Measurements from ENCODE around the gene IGFLR1. TPM values are rescaled to one million over a fixed set of nuclear protein-coding genes. Genes with fewer than 3 reads are reported as not detected.

IGFLR1 gene
- polyA plus RNA-seq, 3 donors, result 3.3 to 5.6 (median 5.1) TPM

GRCh38 chr19:35717665-35718344 lies 24.4 kb downstream of the IGFLR1 start, which contains the start of gene KMT2B:
KMT2B (plus strand) TSS chr19:35718003; CDS start chr19:35718019, 16 bp downstream.
- DNase-seq (ENCODE audit: extremely low read depth in 1 of 11, low read depth in 9 of 11, low spot score in 4 of 11), result peak in 4 of 11 donors; percentile 83 to 93 (median 90)

GRCh38 chr19:35716801-35717664 lies 25.2 kb downstream of the IGFLR1 start:
- peak in 10 of 11 donors; percentile 72 to 95 (median 90) for DNase-seq (ENCODE audit: extremely low read depth in 1 of 11, low read depth in 9 of 11, low spot score in 4 of 11)

GRCh38 chr19:35715981-35716800 lies 26.1 kb downstream of the IGFLR1 start:
- peak in 2 of 11 donors; percentile 32 to 58 for DNase-seq (ENCODE audit: extremely low read depth in 1 of 11, low read depth in 9 of 11, low spot score in 4 of 11)

GRCh38 chr19:35715355-35715809 lies 26.9 kb downstream of the IGFLR1 start:
- DNase-seq (ENCODE audit: extremely low read depth in 1 of 11, low read depth in 9 of 11, low spot score in 4 of 11), result no peak

GRCh38 chr19:35714601-35715354 lies 27.5 kb downstream of the IGFLR1 start:
- DNase-seq (ENCODE audit: extremely low read depth in 1 of 11, low read depth in 9 of 11, low spot score in 4 of 11), result no peak

GRCh38 chr19:35713904-35714495 lies 28.3 kb downstream of the IGFLR1 start:
- DNase-seq (ENCODE audit: extremely low read depth in 1 of 11, low read depth in 9 of 11, low spot score in 4 of 11), result no peak

GRCh38 chr19:35713506-35713850 lies 28.8 kb downstream of the IGFLR1 start:
- no peak for DNase-seq (ENCODE audit: extremely low read depth in 1 of 11, low read depth in 9 of 11, low spot score in 4 of 11)

GRCh38 chr19:35712567-35713505 lies 29.4 kb downstream of the IGFLR1 start:
- DNase-seq (ENCODE audit: extremely low read depth in 1 of 11, low read depth in 9 of 11, low spot score in 4 of 11), result no peak

- no peak for DNase-seq (ENCODE audit: extremely low read depth in 1 of 11, low read depth in 9 of 11, low spot score in 4 of 11)
These were observed 31.2 kb downstream of the IGFLR1 start for GRCh38 chr19:35710784-35711723.

GRCh38 chr19:35708391-35708790 lies 33.9 kb downstream of the IGFLR1 start:
- DNase-seq (ENCODE audit: extremely low read depth in 1 of 11, low read depth in 9 of 11, low spot score in 4 of 11), result no peak

GRCh38 chr19:35704218-35704617 lies 38.0 kb downstream of the IGFLR1 start, which contains the start of gene ZBTB32:
ZBTB32 (plus strand) TSS chr19:35704558; CDS start chr19:35714627, 10,069 bp downstream.
- peak in 3 of 11 donors; percentile 30 to 41 (median 36) for DNase-seq (ENCODE audit: extremely low read depth in 1 of 11, low read depth in 9 of 11, low spot score in 4 of 11)

GRCh38 chr19:35703343-35703742 lies 38.9 kb downstream of the IGFLR1 start:
- DNase-seq (ENCODE audit: extremely low read depth in 1 of 11, low read depth in 9 of 11, low spot score in 4 of 11), result no peak

- peak; percentile 84 to 96 (median 93) for DNase-seq (ENCODE audit: extremely low read depth in 1 of 11, low read depth in 9 of 11, low spot score in 4 of 11)
These were observed 39.8 kb downstream of the IGFLR1 start for GRCh38 chr19:35702223-35703012.

GRCh38 chr19:35696835-35697234 lies 45.4 kb downstream of the IGFLR1 start:
- no peak for DNase-seq (ENCODE audit: extremely low read depth in 1 of 11, low read depth in 9 of 11, low spot score in 4 of 11)

GRCh38 chr19:35695895-35696422 lies 46.3 kb downstream of the IGFLR1 start:
- no peak for DNase-seq (ENCODE audit: extremely low read depth in 1 of 11, low read depth in 9 of 11, low spot score in 4 of 11)

Measured in renal cortex interstitium (tissue), 11 donors.